Smooth muscle cell (in vitro differentiated cells): ENCODE data around the gene SLC25A41. TPM values are rescaled to one million over a fixed set of nuclear protein-coding genes. Genes with fewer than 3 reads are reported as not detected.

Source experiments
- DNase-seq: peaks from one replicate; lab custom pipeline; 2025; ENCODE audit not compliant: unreplicated experiment; lab: John Stamatoyannopoulos, UW
- H2AFZ ChIP-seq: fragments of 200-600 bp; sonication (generic); 2 replicates; pipeline ENCODE4 v1.6.0; 2016; ENCODE audit warnings: antibody characterized with exemption, low read depth, mild to moderate bottlenecking
- H3F3A ChIP-seq: fragments of 200-600 bp; sonication (generic); 2 replicates; pipeline ENCODE4 v1.6.0; 2017; ENCODE audit warnings: antibody characterized with exemption, low read depth
- H3K27ac ChIP-seq: fragments of 200-600 bp; sonication (generic); 2 replicates; pipeline ENCODE4 v1.5.1; 2016; ENCODE audit warnings: low read depth, mild to moderate bottlenecking
- H3K27me3 ChIP-seq: fragments of 200-600 bp; sonication (generic); 2 replicates; pipeline ENCODE4 v1.6.1; 2016; ENCODE audit warnings: low read depth, mild to moderate bottlenecking
- H3K36me3 ChIP-seq: fragments of 200-600 bp; sonication (generic); 2 replicates; pipeline ENCODE4 v1.5.1; 2016; ENCODE audit warnings: low read depth
- H3K4me1 ChIP-seq: fragments of 200-600 bp; sonication (generic); 2 replicates; pipeline ENCODE4 v1.5.1; 2016; ENCODE audit warnings: low read depth
- H3K4me2 ChIP-seq: fragments of 200-600 bp; sonication (generic); 2 replicates; pipeline ENCODE4 v1.6.0; 2016; ENCODE audit warnings: mild to moderate bottlenecking
- H3K4me3 ChIP-seq: fragments of 200-600 bp; sonication (generic); 2 replicates; pipeline ENCODE4 v1.5.1; 2016; ENCODE audit warnings: mild to moderate bottlenecking
- H3K79me2 ChIP-seq: fragments of 200-600 bp; sonication (generic); 2 replicates; pipeline ENCODE4 v1.6.0; 2016; ENCODE audit warnings: low read depth, mild to moderate bottlenecking
- H3K9ac ChIP-seq: fragments of 200-600 bp; sonication (generic); 2 replicates; pipeline ENCODE4 v1.6.0; 2016; ENCODE audit warnings: low read depth
- H3K9me3 ChIP-seq: fragments of 200-600 bp; sonication (generic); replicated peaks from 2 replicates; pipeline ENCODE4 v1.5.1; 2016; ENCODE audit warnings: low read depth
- H4K20me1 ChIP-seq: fragments of 200-600 bp; sonication (generic); 2 replicates; pipeline ENCODE4 v1.6.0; 2016; ENCODE audit warnings: low read depth
- WGBS: methylation state at CpG from one replicate; pipeline ENCODE4 v1.1.7; 2016; ENCODE audit warnings: low lambda C conversion rate; 5-methylcytosine and 5-hydroxymethylcytosine counted together
- polyA plus RNA-seq: library from polyadenylated mRNA; unstranded; fragments of >200 nt; fragmentation: Nextera tagmentation; extraction: Ambion mirVana; gene quantifications from 2 replicates; pipeline ENCODE4 v1.2.1, GENCODE V29; 2016
- total RNA-seq: library from RNA; depleted of rRNA; stranded (reverse); fragments of >200 nt; gene quantifications from 2 replicates; pipeline ENCODE4 v1.2.3, GENCODE V29; 2014
- TF ChIP-seq, protein P1 (sequence below): fragments of 200-600 bp; sonication (generic); IDR thresholded peaks from 2 replicates; pipeline ENCODE4 v1.5.1; 2017; ENCODE audit warnings: borderline replicate concordance, mild to moderate bottlenecking, antibody characterized with exemption; ENCODE audit not compliant: insufficient read depth, poor library complexity, severe bottlenecking

The SLC25A41 gene
- total and polyA plus RNA-seq, 2 experiments from 2014 or later = 0.30 TPM; not detected in 1

- Histone ChIP-seq H3K79me2 (no peaks in the 10 kb centered on the region), H3F3A (no peaks in the 10 kb centered on the region), H3K4me1 (peaks cover under 1% of the 10 kb centered on the region), H3K27ac (no peak overlapping the region), H3K27me3 (peaks cover 7% of the 10 kb centered on the region), H3K9ac (no peak overlapping the region), H4K20me1 (no peaks in the 10 kb centered on the region), H3K9me3 (no peaks in the 10 kb centered on the region), H3K36me3 (no peaks in the 10 kb centered on the region), H3K4me3 (no peak overlapping the region), H3K4me2 (no peak overlapping the region), H2AFZ (no peak overlapping the region)
- TF ChIP-seq, protein P1, sequence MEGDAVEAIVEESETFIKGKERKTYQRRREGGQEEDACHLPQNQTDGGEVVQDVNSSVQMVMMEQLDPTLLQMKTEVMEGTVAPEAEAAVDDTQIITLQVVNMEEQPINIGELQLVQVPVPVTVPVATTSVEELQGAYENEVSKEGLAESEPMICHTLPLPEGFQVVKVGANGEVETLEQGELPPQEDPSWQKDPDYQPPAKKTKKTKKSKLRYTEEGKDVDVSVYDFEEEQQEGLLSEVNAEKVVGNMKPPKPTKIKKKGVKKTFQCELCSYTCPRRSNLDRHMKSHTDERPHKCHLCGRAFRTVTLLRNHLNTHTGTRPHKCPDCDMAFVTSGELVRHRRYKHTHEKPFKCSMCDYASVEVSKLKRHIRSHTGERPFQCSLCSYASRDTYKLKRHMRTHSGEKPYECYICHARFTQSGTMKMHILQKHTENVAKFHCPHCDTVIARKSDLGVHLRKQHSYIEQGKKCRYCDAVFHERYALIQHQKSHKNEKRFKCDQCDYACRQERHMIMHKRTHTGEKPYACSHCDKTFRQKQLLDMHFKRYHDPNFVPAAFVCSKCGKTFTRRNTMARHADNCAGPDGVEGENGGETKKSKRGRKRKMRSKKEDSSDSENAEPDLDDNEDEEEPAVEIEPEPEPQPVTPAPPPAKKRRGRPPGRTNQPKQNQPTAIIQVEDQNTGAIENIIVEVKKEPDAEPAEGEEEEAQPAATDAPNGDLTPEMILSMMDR = no peak
- no peak for DNase-seq
- 89% methylated on average over 10 of the region's 10 CpGs for WGBS
These were observed 47.4 kb upstream of the SLC25A41 start for GRCh38 chr19:6480848-6481415.

DNA sequence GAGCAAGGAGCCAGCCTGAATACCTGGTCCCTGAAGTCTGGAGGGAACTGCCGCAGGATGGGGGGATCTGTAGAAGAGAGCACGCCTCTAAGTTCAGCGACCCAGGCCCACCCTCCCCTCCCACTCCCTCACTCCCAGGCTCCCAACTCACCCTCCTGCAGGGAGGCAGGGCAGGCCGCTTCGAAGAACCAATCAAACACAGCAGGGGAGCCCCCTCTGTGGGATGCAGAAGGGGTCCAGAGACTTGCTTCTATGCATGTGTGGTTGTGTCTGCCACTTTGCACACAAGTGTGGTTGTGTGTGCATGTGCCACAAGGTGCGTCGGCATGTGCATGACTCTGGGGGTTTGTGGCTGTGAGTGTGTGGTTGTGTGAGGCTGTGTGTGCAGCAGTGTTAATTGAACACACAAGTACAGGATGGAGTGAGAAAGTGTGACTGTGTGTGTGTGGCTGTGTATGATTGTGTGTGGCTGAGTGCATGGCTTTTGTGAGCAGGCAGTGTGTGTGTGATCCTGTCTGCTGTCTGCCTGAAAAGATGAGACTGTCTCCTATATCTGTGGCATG is 46.4 kb upstream of the SLC25A41 start:
- DNase-seq = no peak
- Histone ChIP-seq H3K9me3 (no peaks in the 10 kb centered on the region), H3K4me2 (no peak overlapping the region), H3K79me2 (no peaks in the 10 kb centered on the region), H3F3A (no peaks in the 10 kb centered on the region), H2AFZ (no peak overlapping the region), H3K4me3 (no peak overlapping the region), H3K9ac (no peak overlapping the region), H3K27ac (no peak overlapping the region), H3K36me3 (no peaks in the 10 kb centered on the region), H3K27me3 (peaks cover 17% of the 10 kb centered on the region), H4K20me1 (no peaks in the 10 kb centered on the region), H3K4me1 (peaks cover 9% of the 10 kb centered on the region)
- TF ChIP-seq, protein P1 = no peak
- 87% methylated on average over 4 of the region's 7 CpGs for WGBS

- Histone ChIP-seq H2AFZ (no peak overlapping the region), H3K4me1 (peaks cover 9% of the 10 kb centered on the region), H3K27ac (no peak overlapping the region), H3K4me3 (no peak overlapping the region), H3K27me3 (peaks cover 23% of the 10 kb centered on the region), H3K79me2 (no peaks in the 10 kb centered on the region), H3F3A (no peaks in the 10 kb centered on the region), H3K9ac (no peak overlapping the region), H4K20me1 (no peaks in the 10 kb centered on the region), H3K36me3 (no peaks in the 10 kb centered on the region), H3K9me3 (no peaks in the 10 kb centered on the region), H3K4me2 (no peak overlapping the region)
- 95% methylated on average over 9 of the region's 13 CpGs for WGBS
- DNase-seq = no peak
- TF ChIP-seq, protein P1 = no peak
These were observed 45.3 kb upstream of the SLC25A41 start for GRCh38 chr19:6478815-6479214.
